PFSK-1 (cell line): ENCODE measurements around the gene LUM.

ENCODE experiments used
- FOXP2 ChIP-seq: optimal IDR thresholded peaks from 2 replicates; pipeline ENCODE3; 2011; ENCODE audit warnings: borderline replicate concordance, control low read depth, inconsistent platforms; ENCODE audit not compliant: insufficient read depth; ENCODE audit errors: extremely low read length, extremely low read depth
- POLR2AphosphoS5 ChIP-seq: IDR thresholded peaks from 2 replicates; pipeline ENCODE4 v1.6.1; 2012; ENCODE audit warnings: low read depth, mild to moderate bottlenecking, control low read depth, low read length, moderate library complexity
- SIN3A ChIP-seq: IDR thresholded peaks from 2 replicates; pipeline ENCODE4 v1.6.1; 2012; ENCODE audit warnings: mild to moderate bottlenecking, low read length, moderate library complexity, borderline replicate concordance; ENCODE audit not compliant: insufficient read depth
- TAF1 ChIP-seq: IDR thresholded peaks from 2 replicates; pipeline ENCODE4 v1.6.1; 2012; ENCODE audit warnings: low read length, control low read depth, borderline replicate concordance; ENCODE audit not compliant: insufficient read depth
- TF ChIP-seq, protein P1 (sequence below), 2 experiments: IDR thresholded peaks; 2 replicates each; pipeline versions ENCODE4 v1.6.1 to v1.8.0; 2011 to 2012; ENCODE audit warnings: low read depth in 2 of 2, low read length in 2 of 2, control low read depth in 1 of 2, inconsistent platforms in 1 of 2, mild to moderate bottlenecking in 1 of 2, moderate library complexity in 1 of 2; ENCODE audit not compliant: insufficient read depth in 1 of 2

DNA sequence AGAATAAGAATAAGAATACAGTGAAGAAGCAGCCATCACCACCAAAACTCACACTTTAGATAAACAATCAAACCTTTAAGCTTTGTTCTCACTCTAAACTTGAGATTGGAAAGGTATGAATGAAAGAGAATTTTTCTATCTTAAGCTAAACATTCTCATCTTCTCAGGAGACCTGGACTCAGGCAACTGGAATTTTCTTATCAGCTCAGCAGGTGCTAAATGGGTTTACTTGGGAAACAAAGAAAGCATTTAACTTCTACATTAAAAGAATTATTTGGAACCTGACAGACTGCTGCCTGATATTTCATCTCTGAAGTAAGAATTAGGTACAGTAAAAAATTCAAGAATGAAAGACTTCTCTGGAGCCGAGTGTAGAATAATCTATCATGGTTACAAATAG lies 32.8 kb downstream of the LUM start:
- TF ChIP-seq TAF1 (no peak), POLR2AphosphoS5 (no peak), SIN3A (no peak), FOXP2 (no peak)
- TF ChIP-seq, protein P1, sequence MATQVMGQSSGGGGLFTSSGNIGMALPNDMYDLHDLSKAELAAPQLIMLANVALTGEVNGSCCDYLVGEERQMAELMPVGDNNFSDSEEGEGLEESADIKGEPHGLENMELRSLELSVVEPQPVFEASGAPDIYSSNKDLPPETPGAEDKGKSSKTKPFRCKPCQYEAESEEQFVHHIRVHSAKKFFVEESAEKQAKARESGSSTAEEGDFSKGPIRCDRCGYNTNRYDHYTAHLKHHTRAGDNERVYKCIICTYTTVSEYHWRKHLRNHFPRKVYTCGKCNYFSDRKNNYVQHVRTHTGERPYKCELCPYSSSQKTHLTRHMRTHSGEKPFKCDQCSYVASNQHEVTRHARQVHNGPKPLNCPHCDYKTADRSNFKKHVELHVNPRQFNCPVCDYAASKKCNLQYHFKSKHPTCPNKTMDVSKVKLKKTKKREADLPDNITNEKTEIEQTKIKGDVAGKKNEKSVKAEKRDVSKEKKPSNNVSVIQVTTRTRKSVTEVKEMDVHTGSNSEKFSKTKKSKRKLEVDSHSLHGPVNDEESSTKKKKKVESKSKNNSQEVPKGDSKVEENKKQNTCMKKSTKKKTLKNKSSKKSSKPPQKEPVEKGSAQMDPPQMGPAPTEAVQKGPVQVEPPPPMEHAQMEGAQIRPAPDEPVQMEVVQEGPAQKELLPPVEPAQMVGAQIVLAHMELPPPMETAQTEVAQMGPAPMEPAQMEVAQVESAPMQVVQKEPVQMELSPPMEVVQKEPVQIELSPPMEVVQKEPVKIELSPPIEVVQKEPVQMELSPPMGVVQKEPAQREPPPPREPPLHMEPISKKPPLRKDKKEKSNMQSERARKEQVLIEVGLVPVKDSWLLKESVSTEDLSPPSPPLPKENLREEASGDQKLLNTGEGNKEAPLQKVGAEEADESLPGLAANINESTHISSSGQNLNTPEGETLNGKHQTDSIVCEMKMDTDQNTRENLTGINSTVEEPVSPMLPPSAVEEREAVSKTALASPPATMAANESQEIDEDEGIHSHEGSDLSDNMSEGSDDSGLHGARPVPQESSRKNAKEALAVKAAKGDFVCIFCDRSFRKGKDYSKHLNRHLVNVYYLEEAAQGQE (IDR thresholded peaks at IDR 0.05; ENCODE audit: insufficient read depth in 1 of 2, low read depth in 2 of 2, low read length in 2 of 2): no peak
